HG02973 (cell line): ENCODE measurements around the gene RHOB.
"Not testable (repeated sequence)": the region's sequence is repeated elsewhere in the genome, so short reads cannot be mapped to it uniquely, and the experiment has no call there.

Experiments used
- ATAC-seq: cut with Tn5 transposase; IDR thresholded peaks from one replicate; pipeline ENCODE4 v1.9.1; 2021; ENCODE audit warnings: moderate library complexity; ENCODE audit not compliant: unreplicated experiment

RHOB gene

GRCh38 chr2:20446917-20447436 is at the start of gene RHOB:
RHOB (plus strand) TSS chr2:20447074; CDS start chr2:20447466, 392 bp downstream.
- peak; percentile 99 for ATAC-seq

DNA sequence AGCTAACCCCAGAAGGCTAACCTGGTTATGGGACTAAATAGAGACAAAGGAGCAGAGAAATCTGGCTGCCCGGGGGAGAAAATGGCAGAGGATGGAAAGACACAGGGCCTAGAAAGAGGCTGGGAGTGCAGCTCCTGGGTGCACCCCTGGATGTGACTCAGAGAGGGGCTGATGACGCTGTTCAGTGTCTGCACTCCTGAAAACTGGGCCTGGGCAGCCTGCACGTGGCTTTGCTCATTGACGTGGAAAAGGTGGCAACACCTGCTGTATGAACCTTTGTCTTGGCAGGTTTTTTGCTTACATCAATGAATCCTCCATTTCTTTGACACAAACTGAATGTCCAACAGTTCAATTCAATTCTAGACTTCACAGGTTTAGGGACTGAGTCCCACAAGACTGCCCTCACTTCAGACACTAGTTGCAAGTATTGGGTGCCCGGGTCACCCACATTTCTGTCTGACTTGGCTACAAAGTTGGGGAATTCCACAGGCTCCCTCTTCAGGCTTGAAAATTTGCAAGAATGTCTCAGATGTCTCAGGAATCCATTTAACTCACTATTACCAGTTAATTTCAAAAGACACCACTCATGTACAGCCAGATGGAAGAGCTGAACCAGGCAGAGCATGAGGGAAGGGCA is 48.9 kb upstream of the RHOB start:
- no peak for ATAC-seq

DNA sequence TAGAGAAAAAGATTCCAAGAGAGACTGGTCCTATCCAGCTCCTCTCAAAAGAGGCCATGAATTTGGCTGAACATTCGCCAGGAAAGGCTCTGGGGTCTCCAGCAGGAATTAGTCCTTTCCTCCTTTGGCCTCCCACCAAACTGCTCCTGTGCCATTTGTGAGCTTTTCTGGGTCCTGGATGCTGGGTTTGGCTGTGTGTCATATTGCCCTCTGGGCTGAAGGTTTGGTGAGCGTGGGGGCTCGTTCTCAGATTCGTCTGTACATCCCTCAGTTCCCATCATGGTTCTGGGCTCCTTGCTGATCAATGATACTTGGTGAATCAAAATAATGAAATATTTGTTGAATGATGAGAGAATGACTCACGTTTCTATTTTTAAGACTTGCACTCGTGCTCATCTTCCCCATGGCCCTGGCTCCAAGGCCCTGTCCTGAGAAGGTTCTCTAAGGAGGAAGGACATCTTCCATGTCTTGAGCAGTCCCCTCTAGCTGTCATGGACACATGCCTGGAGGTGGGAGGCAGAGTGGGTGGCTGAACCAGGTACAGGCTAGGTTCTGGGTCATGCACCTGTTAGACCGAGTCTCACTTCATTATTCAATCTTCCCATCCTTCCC is 47.8 kb upstream of the RHOB start:
- ATAC-seq: no peak

- no peak for ATAC-seq
Measured at GRCh38 chr2:20400306-20400705, 46.6 kb upstream of the RHOB start.

GRCh38 chr2:20400787-20401488 is 45.9 kb upstream of the RHOB start:
- ATAC-seq: no peak

DNA sequence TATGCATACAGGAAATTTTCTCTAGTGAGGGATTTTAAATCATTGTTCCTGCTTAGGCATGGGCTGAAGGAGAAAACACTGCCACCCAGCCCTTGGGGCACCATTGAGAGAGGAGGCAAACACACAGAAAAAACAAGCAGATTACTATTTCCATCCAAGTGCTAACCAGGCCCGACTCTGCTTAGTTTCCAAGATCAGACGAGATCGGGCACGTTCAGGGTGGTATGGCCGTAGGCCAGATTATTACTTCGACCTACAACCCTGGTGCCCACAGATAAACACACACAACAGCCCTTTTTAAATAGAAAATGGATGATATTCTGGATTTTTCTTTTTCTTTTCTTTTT is 45.4 kb upstream of the RHOB start:
- ATAC-seq: no peak

DNA sequence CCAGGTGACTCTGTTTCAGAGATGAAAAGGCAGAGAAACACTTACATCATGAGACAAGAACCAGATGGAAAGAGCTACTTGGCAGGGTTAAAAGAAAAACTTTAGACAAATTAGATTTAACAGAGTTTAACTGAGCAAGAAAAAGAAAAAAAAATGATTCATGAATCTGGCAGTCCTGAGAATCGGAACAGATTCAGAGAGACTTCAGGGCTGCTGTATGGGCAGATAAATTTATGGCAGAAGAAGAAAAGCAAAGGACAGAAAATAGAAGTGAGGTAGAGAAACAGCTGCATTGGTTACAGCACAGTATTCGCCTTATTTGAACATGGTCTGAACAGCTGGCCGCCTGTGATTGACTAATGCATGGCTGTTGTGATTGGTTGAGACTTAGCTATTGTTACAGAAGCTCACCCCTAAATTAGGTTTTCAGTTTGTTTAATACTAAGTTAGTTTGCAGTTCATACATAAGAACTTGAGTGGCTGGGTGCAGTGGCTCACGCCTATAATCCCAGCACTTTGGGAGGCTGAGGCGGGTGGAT is 43.0 kb upstream of the RHOB start:
- ATAC-seq: no peak

GRCh38 chr2:20404950-20405349 is 41.9 kb upstream of the RHOB start:
- no peak for ATAC-seq

- ATAC-seq: no peak
Measured at GRCh38 chr2:20409039-20409438, 37.8 kb upstream of the RHOB start.

GRCh38 chr2:20410556-20411277 is 36.2 kb upstream of the RHOB start:
- no peak for ATAC-seq

GRCh38 chr2:20411361-20411894 is 35.4 kb upstream of the RHOB start:
- peak; percentile 100 for ATAC-seq

DNA sequence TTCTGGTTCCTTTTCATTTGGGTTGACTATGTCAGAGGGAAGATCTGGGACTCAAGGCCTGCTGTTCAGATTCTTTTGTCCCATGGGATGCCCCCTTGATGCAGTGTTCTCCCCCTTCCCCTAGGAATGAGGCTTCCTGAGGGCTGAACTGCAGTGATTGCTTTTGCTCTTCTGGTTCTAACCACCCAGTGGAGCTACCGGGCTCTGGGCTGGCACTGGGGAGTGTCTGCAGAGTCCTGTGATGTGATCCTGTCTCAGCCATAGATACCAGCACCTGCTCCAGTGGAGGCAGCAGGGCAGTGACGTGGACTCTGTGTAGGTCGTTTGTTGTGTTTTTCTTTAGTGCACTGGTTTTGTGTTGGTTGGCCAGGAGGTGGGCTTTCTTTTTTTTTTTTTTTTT is 32.1 kb upstream of the RHOB start:
- ATAC-seq: no peak

DNA sequence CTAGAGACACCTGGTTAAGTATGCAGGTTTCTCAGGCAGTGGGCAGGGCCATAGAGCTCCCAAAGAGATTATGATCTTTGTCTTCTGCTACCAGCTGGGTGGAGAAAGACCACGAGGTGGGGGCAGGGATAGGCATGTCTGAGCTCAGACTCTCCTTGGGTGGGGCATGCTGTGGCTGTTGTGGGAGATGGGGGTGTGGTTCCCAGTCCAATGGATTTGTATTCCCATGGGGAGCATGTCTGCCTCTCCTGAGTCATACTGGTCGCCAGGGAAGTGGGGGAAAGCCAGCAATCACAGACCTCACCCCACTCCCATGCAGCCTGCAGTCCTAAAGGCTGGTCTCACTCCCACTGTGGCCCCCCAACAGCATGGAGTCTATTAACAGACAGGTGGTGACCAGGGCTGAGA is 31.4 kb upstream of the RHOB start:
- no peak for ATAC-seq

DNA sequence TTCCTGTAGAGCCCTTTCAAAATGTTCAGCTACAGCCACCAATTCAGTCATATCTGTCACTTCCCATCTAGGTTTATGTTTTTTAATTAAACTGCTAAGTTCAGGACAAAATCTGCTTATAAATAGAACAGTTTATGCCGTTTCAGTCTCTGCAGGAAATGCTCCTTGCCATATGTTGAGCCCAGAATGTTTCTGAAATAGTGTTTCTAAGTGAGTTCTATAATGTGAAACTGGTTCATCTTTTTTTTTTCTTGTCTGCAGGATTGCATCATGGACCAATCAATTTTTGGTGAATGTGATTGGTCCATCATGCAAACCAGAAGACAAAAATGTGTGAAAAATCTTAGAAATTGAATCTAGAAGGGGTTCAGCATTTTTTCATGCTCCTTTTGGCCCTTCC is 30.2 kb upstream of the RHOB start:
- ATAC-seq: no peak

DNA sequence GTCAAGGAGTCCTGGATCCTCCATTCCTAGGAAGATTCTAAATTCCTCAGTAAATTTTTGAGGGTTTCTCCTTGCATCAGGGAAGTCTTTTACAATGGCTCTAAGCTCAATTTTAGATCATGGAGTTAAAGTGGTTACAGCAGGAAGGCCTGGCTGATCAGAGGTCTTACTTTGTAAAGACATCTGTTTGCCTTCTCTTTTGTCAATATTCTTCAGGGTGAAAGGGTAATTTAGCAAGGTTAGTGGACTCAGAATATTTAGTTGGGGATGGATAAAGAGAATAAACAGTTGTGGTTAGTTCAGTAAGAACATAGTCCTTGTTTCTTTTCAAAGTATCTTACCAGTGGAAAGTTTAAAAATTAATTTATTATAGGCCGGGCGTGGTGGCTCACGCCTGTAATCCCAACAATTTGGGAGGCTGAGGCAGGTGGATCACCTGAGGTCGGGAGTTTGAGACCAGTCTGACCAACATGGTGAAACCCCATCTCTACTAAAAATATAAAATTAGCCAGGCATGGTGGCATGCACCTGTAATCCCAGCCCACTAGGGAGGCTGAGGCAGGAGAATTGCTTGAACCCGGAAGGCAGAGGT is 29.5 kb upstream of the RHOB start:
- ATAC-seq: not testable (repeated sequence)

GRCh38 chr2:20418519-20418918 is 28.4 kb upstream of the RHOB start:
- ATAC-seq: no peak

- ATAC-seq: no peak
Measured at GRCh38 chr2:20419007-20419576, 27.8 kb upstream of the RHOB start.

GRCh38 chr2:20419752-20420151 is 27.1 kb upstream of the RHOB start:
- ATAC-seq: no peak

DNA sequence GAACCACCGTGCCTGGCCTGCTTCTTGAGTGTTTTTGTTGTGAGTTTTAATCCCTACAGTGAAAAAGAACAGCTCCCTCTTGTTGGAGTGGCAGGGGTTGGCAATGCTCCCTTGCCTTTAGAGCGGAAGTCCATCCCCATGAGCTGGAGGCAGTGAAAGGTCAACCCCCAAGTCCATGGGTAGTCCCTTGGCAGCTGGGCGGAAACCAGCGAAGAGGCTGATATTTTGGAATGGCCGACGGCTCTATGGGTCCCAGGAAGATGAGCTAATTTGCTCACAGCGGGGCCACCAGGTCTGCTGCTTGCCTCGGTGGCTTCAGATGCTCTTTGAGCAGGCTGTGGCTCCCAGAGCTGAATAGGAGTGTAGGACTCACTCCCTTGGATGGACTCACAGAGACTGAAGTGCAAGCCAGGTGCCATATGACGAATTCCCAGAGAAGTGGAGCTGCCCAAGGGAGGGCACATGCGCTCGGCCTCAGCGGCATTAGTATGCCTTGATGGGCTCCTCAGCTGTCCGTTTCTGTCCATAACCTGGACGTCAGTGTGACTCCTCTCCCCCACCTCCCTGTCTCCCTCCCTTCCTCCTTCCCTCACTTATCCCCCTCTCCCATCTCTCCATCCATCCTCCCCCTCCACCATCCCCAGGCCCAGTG is 25.4 kb upstream of the RHOB start:
- ATAC-seq: no peak

DNA sequence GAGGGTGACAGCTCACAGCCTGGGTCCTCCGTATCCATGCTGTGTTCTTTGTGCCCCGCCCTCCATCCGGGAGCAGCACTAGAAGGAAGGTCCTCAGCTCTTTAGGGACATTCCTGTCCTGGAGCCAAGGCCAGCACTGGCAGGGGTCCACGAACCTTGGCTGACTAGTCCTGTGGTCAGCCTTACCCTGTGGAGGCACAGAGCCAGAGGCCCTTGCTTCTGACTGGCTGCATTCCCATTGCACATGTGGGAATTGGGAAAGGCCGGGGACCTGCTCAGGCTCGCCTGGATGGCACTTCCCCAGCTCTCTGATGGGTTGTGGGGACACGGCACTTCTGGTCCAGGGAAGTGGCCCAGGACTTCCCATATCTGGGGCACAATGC is 24.9 kb upstream of the RHOB start:
- ATAC-seq: no peak
